Activated T-helper 2 cell treated with anti-CD3 and anti-CD28 coated beads, Interferon-gamma antibody, Interleukin-2, Interleukin-4, amounts not matched to agents 10 μg/mL and 5 μg/mL and 100 μg/mL, durations not matched to agents 14 hours and 24 hours and 36 hours (primary cell): ENCODE results near the gene SLC2A13. TPM values are rescaled to one million over a fixed set of nuclear protein-coding genes. Genes with fewer than 3 reads are reported as not detected.

Experiments
- DNase-seq: peaks from one replicate; pipeline ENCODE4 v3.0.0; 2021; ENCODE audit warnings: low spot score
- H3K27ac Mint-ChIP-seq: one replicate; pipeline ENCODE4 v1.8.0; 2021; ENCODE audit warnings: mixed read lengths
- H3K27me3 Mint-ChIP-seq: one replicate; pipeline ENCODE4 v1.8.0; 2021; ENCODE audit warnings: low read depth, mixed read lengths
- H3K36me3 Mint-ChIP-seq: one replicate; pipeline ENCODE4 v1.8.0; 2021; ENCODE audit warnings: low read depth, mixed read lengths
- H3K4me1 Mint-ChIP-seq: one replicate; pipeline ENCODE4 v1.8.0; 2021; ENCODE audit warnings: low read depth, mixed read lengths
- H3K4me3 Mint-ChIP-seq: one replicate; pipeline ENCODE4 v1.8.0; 2021; ENCODE audit warnings: low read depth, mild to moderate bottlenecking, moderate library complexity, mixed read lengths
- H3K9me3 Mint-ChIP-seq: one replicate; pipeline ENCODE4 v1.8.0; 2021; ENCODE audit warnings: mixed read lengths
- intact Hi-C: fragments of 100-400 bp; cut with micrococcal nuclease; formaldehyde crosslinking; loops from one replicate; pipeline ENCODE4 v1.15.1; 2023
- total RNA-seq: library from RNA; stranded (reverse); gene quantifications from 2 replicates; pipeline ENCODE4 v1.2.3, GENCODE V29; 2022

Gene SLC2A13
- total RNA-seq, 1 donor from 2014 or later: 2.5 TPM

DNA sequence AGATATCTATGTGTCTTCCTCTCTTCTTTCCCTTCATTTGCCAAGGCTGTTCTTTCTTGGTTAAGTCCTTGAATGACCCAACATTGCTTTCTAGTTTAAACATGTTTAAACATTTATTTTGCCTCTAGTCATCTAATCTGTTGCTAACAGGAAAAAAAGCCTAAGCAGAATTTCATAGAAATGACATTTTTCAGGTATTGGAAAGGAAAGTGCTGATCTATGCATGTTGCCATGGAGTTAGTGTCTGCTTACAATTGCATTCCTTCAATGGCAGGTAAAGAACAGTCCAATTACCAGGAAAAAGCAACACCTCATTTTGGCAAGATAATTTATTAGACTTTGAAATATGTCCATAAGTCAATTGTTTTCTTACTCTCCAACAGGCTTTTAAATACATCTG lies 21.5 kb upstream of the SLC2A13 start:
- Mint-ChIP-seq H3K4me3 (no peak overlapping the region), H3K36me3 (no peaks in the 10 kb centered on the region), H3K4me1 (no peaks in the 10 kb centered on the region), H3K27ac (no peak overlapping the region), H3K9me3 (no peaks in the 10 kb centered on the region), H3K27me3 (peaks cover 34% of the 10 kb centered on the region)
- intact Hi-C loops: no loop called here
- DNase-seq: no peak

- intact Hi-C loops: no loop called here
- Mint-ChIP-seq H3K36me3 (no peaks in the 10 kb centered on the region), H3K27me3 (peaks cover 41% of the 10 kb centered on the region), H3K27ac (no peak overlapping the region), H3K9me3 (peaks cover 4% of the 10 kb centered on the region), H3K4me1 (peaks cover 2% of the 10 kb centered on the region), H3K4me3 (no peak overlapping the region)
- no peak for DNase-seq
These were observed 17.6 kb upstream of the SLC2A13 start for GRCh38 chr12:40123496-40123895.

DNA sequence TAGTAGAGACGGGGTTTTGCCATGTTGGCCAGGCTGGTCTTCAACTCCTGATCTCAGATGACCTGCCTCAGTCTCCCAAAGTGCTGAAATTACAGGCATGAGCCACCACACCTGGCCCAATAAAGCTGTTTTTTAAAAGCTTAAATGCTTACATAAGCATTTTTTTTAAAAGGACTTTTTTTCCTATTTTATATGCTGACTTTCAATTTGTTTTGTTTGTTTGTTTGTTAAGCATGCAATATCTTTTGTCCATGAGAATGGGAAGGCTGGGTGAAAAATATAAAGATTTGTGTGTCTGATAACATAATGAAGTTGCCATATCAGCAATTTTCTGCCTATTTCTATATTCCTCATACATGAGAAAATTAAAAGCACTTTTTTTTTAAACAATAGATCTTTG lies 17.0 kb upstream of the SLC2A13 start:
- Mint-ChIP-seq H3K36me3 (no peaks in the 10 kb centered on the region), H3K27me3 (peaks cover 37% of the 10 kb centered on the region), H3K4me1 (peaks cover 4% of the 10 kb centered on the region), H3K4me3 (no peak overlapping the region), H3K9me3 (peaks cover 6% of the 10 kb centered on the region), H3K27ac (no peak overlapping the region)
- intact Hi-C loops: no loop called here
- DNase-seq: no peak

DNA sequence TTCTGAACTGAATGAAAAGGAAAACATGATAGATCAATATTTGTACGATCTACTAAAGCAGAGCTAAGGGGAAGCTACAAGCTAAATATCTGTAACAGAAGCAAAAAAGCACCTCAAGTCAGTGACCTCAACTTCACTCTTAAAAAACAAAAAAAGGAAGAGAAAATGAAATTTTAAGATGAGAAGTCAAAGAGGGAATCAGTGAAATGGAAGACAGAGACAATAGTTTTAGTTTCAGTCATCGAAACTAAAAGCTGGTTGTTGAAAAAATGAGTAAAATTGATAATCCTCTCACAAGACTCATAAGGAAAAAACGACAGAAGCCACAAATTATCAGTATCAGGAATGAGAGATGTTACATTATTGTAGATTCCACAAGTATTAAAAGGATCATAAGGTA lies 11.9 kb upstream of the SLC2A13 start:
- Mint-ChIP-seq H3K36me3 (no peaks in the 10 kb centered on the region), H3K4me1 (peaks cover 8% of the 10 kb centered on the region), H3K4me3 (no peak overlapping the region), H3K9me3 (peaks cover 12% of the 10 kb centered on the region), H3K27me3 (peaks cover 25% of the 10 kb centered on the region), H3K27ac (no peak overlapping the region)
- intact Hi-C loops: no loop called here
- no peak for DNase-seq

GRCh38 chr12:40110586-40110985 lies 4.7 kb upstream of the SLC2A13 start:
- intact Hi-C loops: no loop called here
- no peaks in the 10 kb centered on the region for H3K36me3 Mint-ChIP-seq
- H3K4me1 Mint-ChIP-seq: peaks cover 15% of the 10 kb centered on the region
- peaks cover 26% of the 10 kb centered on the region for H3K27me3 Mint-ChIP-seq
- H3K4me3 Mint-ChIP-seq: no peak overlapping the region
- H3K9me3 Mint-ChIP-seq: peaks cover 3% of the 10 kb centered on the region
- no peak overlapping the region for H3K27ac Mint-ChIP-seq
- no peak for DNase-seq

DNA sequence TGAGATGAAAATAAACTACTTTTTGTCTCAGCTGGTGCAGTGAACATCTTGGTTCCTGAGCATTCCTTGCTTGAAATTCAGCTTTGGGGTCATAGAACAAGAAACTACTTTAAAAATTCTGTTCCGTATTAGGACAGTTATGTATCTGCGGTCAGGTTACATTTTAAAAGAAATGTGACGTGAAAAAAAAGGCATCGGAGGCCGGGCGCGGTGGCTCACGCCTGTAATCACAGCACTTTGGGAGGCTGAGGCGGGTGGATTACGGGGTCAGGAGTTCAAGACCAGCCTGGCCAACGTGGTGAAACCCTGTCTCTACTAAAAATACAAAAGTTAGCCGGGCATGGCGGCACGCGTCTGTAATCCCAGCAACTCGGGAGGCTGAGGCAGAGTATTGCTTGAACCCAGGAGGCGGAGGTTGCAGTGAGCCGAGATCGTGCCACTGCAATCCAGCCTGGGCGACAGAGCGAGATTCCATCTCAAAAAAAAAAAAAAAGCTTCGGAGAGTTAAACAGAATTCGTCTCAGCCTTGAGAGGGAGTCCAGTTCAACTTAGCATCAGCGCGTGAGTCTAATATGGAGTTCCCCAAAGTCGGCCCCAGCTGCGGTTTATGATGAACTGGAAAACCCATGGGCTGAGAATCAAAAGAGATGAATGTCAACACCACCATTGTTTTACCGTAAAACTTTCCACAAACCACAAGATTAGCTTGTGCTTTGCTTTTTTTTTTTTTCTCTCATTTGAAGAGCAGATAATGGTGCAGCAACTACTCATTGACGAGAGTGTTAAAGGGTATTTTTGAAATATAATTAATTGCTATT lies 2.1 kb upstream of the SLC2A13 start:
- Mint-ChIP-seq H3K27ac (no peak overlapping the region), H3K36me3 (no peaks in the 10 kb centered on the region), H3K4me1 (peaks cover 25% of the 10 kb centered on the region), H3K9me3 (peaks cover 3% of the 10 kb centered on the region), H3K27me3 (peaks cover 35% of the 10 kb centered on the region), H3K4me3 (no peak overlapping the region)
- intact Hi-C loops: loop anchor here (1.0 to 10.0 kb wide), 5 partner anchors 34 to 663 kb away; partner anchors contain the start of gene KIF21A
- no peak for DNase-seq

- peaks cover 25% of the 10 kb centered on the region for H3K4me1 Mint-ChIP-seq
- no peaks in the 10 kb centered on the region for H3K36me3 Mint-ChIP-seq
- no peak overlapping the region for H3K27ac Mint-ChIP-seq
- H3K4me3 Mint-ChIP-seq: peak overlapping the region; percentile 47
- intact Hi-C loops: loop anchor here (1.0 to 10.0 kb wide), 5 partner anchors 35 to 662 kb away; partner anchors contain the start of gene KIF21A
- H3K27me3 Mint-ChIP-seq: peaks cover 31% of the 10 kb centered on the region
- peak; percentile 73 for DNase-seq
- H3K9me3 Mint-ChIP-seq: no peaks in the 10 kb centered on the region
These were observed 1.4 kb upstream of the SLC2A13 start for GRCh38 chr12:40107098-40107802.

DNA sequence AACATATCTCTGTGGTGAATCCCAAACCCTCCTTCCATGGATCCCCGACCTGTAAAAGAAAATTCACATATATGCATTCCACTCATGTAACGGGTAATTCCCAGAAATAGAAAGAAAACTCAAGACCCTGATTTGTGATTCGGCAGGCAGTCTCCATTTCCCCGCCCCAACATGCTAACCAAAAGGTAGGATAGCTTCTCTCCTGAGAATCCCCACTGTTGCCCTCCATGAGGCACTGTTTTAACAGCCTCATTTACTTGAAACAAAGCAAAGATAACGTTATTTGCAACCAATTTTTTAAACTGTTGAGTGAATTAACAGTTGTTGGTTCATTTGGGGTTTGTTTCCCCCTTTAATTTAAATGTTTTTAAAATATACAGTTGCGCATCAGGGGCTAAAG lies 774 bp upstream of the SLC2A13 start:
- Mint-ChIP-seq H3K9me3 (no peaks in the 10 kb centered on the region), H3K4me1 (peaks cover 25% of the 10 kb centered on the region), H3K36me3 (no peaks in the 10 kb centered on the region), H3K4me3 (peak overlapping the region; percentile 73), H3K27ac (no peak overlapping the region), H3K27me3 (peaks cover 34% of the 10 kb centered on the region)
- intact Hi-C loops: loop anchor here (1.0 to 10.0 kb wide), 5 partner anchors 36 to 662 kb away; partner anchors contain the start of gene KIF21A
- no peak for DNase-seq

GRCh38 chr12:40106202-40106533 lies 287 bp upstream of the SLC2A13 start:
- Mint-ChIP-seq H3K27ac (no peak overlapping the region), H3K4me3 (peak overlapping the region; percentile 73), H3K36me3 (no peaks in the 10 kb centered on the region), H3K27me3 (peaks cover 36% of the 10 kb centered on the region), H3K4me1 (peaks cover 25% of the 10 kb centered on the region), H3K9me3 (no peaks in the 10 kb centered on the region)
- intact Hi-C loops: loop anchor here (2.0 to 10.0 kb wide), 4 partner anchors 36 to 661 kb away; partner anchors contain the start of gene KIF21A
- no peak for DNase-seq

GRCh38 chr12:40105265-40105514 lies 691 bp downstream of the SLC2A13 start:
- Mint-ChIP-seq H3K36me3 (no peaks in the 10 kb centered on the region), H3K27ac (no peak overlapping the region), H3K27me3 (peaks cover 30% of the 10 kb centered on the region), H3K4me1 (peaks cover 25% of the 10 kb centered on the region), H3K4me3 (peak overlapping the region; percentile 77), H3K9me3 (no peaks in the 10 kb centered on the region)
- no peak for DNase-seq
- intact Hi-C loops: loop anchor here (5.0 to 10.0 kb wide), 2 partner anchors 37 to 660 kb away; partner anchors contain the start of gene KIF21A

DNA sequence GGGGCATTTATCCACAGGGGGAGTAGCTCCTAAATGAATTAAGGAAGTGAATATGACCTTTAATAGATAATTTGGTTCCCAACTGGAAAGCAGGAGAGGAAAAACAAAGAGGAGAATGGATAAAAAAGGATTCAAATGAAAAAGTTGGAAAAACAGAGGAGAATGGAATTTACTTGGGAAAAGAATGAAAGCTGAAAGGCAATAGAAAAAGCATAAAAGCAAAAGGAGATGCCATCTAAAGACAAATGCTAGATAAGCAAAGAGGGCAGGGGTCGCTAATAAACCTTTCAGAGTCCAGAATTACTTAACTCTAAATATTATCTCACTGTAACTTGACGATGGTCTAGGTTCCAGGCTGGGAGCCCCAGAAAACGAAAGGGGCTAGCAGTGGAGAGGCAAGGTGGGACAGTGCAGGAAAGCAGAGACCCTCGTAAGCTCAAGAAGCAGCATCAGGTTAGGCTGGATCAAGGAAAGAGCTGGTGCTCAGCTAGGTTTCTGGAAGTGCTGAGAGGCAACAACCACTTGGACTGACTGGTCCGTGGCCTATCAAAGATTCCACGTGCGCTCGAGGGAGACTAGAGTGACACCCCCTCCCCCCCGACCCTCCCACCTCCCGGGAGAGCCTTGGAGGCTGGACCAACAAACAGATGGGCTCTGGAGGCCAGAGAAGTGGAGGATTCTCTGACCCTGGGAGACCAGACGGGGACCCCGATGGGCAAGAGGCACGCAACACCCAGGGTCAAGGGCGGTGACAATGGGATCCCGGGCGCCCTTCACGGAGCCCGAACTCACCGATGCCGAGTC lies 1.2 kb downstream of the SLC2A13 start:
- intact Hi-C loops: loop anchor here (5.0 to 10.0 kb wide), 2 partner anchors 38 to 660 kb away; partner anchors contain the start of gene KIF21A
- H3K4me3 Mint-ChIP-seq: peak overlapping the region; percentile 77
- H3K4me1 Mint-ChIP-seq: peaks cover 25% of the 10 kb centered on the region
- no peak for DNase-seq
- no peaks in the 10 kb centered on the region for H3K9me3 Mint-ChIP-seq
- H3K27me3 Mint-ChIP-seq: peaks cover 29% of the 10 kb centered on the region
- H3K27ac Mint-ChIP-seq: no peak overlapping the region
- no peaks in the 10 kb centered on the region for H3K36me3 Mint-ChIP-seq

GRCh38 chr12:40103043-40103442 lies 2.8 kb downstream of the SLC2A13 start:
- H3K9me3 Mint-ChIP-seq: no peaks in the 10 kb centered on the region
- DNase-seq: no peak
- peaks cover 23% of the 10 kb centered on the region for H3K27me3 Mint-ChIP-seq
- intact Hi-C loops: loop anchor here (10.0 kb wide), 1 partner anchor 658 kb away; the partner anchor contains the start of gene KIF21A
- peaks cover 25% of the 10 kb centered on the region for H3K4me1 Mint-ChIP-seq
- H3K36me3 Mint-ChIP-seq: no peaks in the 10 kb centered on the region
- no peak overlapping the region for H3K4me3 Mint-ChIP-seq
- H3K27ac Mint-ChIP-seq: no peak overlapping the region
